ENCODE measurements around the gene PPP4R1.
A peak's percentile ranks its signal among the peaks of the same experiment; 100 is the strongest.

The PPP4R1 gene

DNA sequence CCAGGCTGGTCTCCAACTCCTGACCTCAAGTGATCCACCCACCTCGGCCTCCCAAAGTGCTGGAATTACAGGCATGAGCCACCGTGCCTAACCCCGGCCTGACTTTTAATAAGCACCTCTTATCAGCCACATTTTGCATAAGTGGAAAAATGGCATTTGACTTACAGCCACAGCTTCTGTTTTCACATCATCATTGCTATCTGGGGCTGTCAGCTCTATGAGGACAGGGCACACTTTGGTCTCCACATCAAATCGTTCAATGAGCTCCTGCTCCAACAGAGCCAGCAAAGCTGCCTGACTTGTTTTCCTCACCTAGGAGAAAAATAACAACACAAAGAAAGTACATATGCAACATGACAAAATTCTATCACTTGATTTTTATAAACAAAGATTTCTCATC lies 26.4 kb downstream of the PPP4R1 start:
- H3K9me3 ChIP-seq (ENCODE audit: insufficient read depth, low read length) = no peaks in the 10 kb centered on the region
- DNase-seq (ENCODE audit: low read depth, low spot score) = no peak
- no peaks in the 10 kb centered on the region for H3K27me3 ChIP-seq (ENCODE audit: insufficient read depth, insufficient read length)
- no peak overlapping the region for H3K9ac ChIP-seq (ENCODE audit: insufficient read length, low read depth)
- no peak overlapping the region for H3K4me3 ChIP-seq (ENCODE audit: insufficient read length, low read depth)
- TF ChIP-seq YY1 (IDR thresholded peaks at IDR 0.05; ENCODE audit: insufficient read depth, insufficient read length) (no peak), SUZ12 (IDR thresholded peaks at IDR 0.05; ENCODE audit: extremely low read depth, insufficient read depth, insufficient read length) (no peak), ZNF274 (IDR thresholded peaks at IDR 0.05; ENCODE audit: low read depth, low read length) (no peak)
- peaks cover 59% of the 10 kb centered on the region for H3K36me3 ChIP-seq (ENCODE audit: insufficient read depth, insufficient read length, low read length)
- H3K4me1 ChIP-seq (ENCODE audit: insufficient read depth, insufficient read length) = no peaks in the 10 kb centered on the region

DNA sequence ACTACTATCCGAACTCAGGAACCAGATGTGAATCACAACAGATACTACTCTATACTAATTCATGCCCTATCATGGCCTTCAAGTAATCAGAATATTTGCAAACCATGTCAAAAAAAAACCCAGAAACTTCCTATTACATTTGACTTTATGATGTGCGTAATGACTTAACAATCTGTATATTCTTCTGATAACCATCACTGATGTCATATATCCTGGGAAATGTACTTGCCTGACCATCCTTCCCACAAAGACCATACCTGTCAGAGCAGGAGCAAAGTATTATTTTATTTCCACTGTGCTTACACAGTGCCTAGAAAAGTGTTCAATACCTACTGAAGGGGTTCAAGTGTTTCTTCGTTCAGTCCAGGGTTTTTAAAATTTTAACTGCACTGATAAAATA lies 27.5 kb downstream of the PPP4R1 start:
- Histone ChIP-seq H3K27me3 (ENCODE audit: insufficient read depth, insufficient read length) (no peaks in the 10 kb centered on the region), H3K4me3 (ENCODE audit: insufficient read length, low read depth) (no peak overlapping the region), H3K9ac (ENCODE audit: insufficient read length, low read depth) (no peak overlapping the region), H3K4me1 (ENCODE audit: insufficient read depth, insufficient read length) (no peaks in the 10 kb centered on the region), H3K9me3 (ENCODE audit: insufficient read depth, low read length) (no peaks in the 10 kb centered on the region), H3K36me3 (ENCODE audit: insufficient read depth, insufficient read length, low read length) (peaks cover 61% of the 10 kb centered on the region)
- no peak for TF ChIP-seq ZNF274 (IDR thresholded peaks at IDR 0.05; ENCODE audit: low read depth, low read length)
- TF ChIP-seq SUZ12 (IDR thresholded peaks at IDR 0.05; ENCODE audit: extremely low read depth, insufficient read depth, insufficient read length) = no peak
- no peak for TF ChIP-seq YY1 (IDR thresholded peaks at IDR 0.05; ENCODE audit: insufficient read depth, insufficient read length)
- no peak for DNase-seq (ENCODE audit: low read depth, low spot score)

DNA sequence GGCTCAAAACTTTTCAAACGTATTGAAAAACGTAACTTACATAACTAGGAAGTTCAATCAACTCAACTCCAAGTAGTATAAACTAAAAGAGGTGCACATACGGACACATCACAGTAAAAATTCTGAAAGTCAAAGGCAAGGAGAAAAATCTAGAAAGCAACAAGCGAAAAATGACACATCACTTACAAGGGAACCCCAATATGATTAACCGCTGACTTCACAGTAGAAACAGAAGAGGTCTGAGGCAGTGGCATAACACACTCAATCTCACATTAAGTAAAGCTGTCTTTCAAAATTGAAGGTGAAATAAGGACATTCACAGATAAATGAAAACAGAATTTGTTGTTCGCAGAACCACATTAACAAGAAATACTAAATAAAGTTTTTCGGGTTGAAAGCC lies 32.7 kb downstream of the PPP4R1 start:
- Histone ChIP-seq H3K9ac (ENCODE audit: insufficient read length, low read depth) (no peak overlapping the region), H3K9me3 (ENCODE audit: insufficient read depth, low read length) (no peaks in the 10 kb centered on the region), H3K27me3 (ENCODE audit: insufficient read depth, insufficient read length) (no peaks in the 10 kb centered on the region), H3K36me3 (ENCODE audit: insufficient read depth, insufficient read length, low read length) (peaks cover 54% of the 10 kb centered on the region), H3K4me1 (ENCODE audit: insufficient read depth, insufficient read length) (no peaks in the 10 kb centered on the region), H3K4me3 (ENCODE audit: insufficient read length, low read depth) (no peak overlapping the region)
- DNase-seq (ENCODE audit: low read depth, low spot score) = no peak
- TF ChIP-seq YY1 (IDR thresholded peaks at IDR 0.05; ENCODE audit: insufficient read depth, insufficient read length) = no peak
- TF ChIP-seq ZNF274 (IDR thresholded peaks at IDR 0.05; ENCODE audit: low read depth, low read length) = no peak
- no peak for TF ChIP-seq SUZ12 (IDR thresholded peaks at IDR 0.05; ENCODE audit: extremely low read depth, insufficient read depth, insufficient read length)

DNA sequence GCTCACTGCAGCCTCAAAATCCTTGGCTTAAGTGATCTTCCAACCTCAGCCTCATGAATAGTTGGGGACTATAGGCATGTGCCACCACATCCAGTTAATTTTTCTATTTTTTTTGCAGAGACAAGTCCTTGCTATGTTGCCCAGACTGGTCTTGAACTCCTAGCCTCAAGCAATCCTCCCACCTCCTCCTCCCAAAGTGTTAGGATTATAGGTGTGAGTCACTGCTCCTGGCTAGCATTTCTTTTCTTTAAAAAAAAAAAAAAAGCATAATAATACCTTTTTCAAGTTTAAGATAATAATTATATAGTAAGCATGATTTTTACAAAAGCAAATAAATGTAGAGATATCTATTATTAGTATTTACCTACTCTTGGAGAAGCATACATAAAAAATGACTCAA lies 36.1 kb downstream of the PPP4R1 start:
- TF ChIP-seq YY1 (IDR thresholded peaks at IDR 0.05; ENCODE audit: insufficient read depth, insufficient read length) (no peak), SUZ12 (IDR thresholded peaks at IDR 0.05; ENCODE audit: extremely low read depth, insufficient read depth, insufficient read length) (no peak), ZNF274 (IDR thresholded peaks at IDR 0.05; ENCODE audit: low read depth, low read length) (no peak)
- H3K27me3 ChIP-seq (ENCODE audit: insufficient read depth, insufficient read length) = no peaks in the 10 kb centered on the region
- H3K4me1 ChIP-seq (ENCODE audit: insufficient read depth, insufficient read length) = no peaks in the 10 kb centered on the region
- H3K36me3 ChIP-seq (ENCODE audit: insufficient read depth, insufficient read length, low read length) = peaks cover 51% of the 10 kb centered on the region
- H3K4me3 ChIP-seq (ENCODE audit: insufficient read length, low read depth) = no peak overlapping the region
- no peak overlapping the region for H3K9ac ChIP-seq (ENCODE audit: insufficient read length, low read depth)
- no peaks in the 10 kb centered on the region for H3K9me3 ChIP-seq (ENCODE audit: insufficient read depth, low read length)
- no peak for DNase-seq (ENCODE audit: low read depth, low spot score)

DNA sequence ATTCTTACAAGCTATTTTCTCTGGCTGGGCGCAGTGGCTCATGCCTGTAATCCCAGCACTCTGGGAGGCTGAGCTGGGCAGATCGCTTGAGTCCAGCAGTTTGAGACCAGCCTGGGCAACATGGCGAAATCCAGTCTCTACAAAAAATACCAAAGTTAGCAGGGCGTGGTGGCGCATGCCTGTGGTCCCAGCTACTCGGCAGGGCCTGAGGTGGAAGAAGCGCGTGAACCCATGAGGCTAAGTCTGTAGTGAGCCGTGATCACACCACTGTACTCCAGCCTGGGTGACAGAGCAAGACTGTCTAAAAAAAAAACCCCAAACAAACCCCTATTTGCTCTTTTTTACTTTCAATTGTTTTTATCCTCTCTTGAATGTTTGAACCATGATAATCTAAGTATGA lies 37.0 kb downstream of the PPP4R1 start:
- no peaks in the 10 kb centered on the region for H3K4me1 ChIP-seq (ENCODE audit: insufficient read depth, insufficient read length)

DNA sequence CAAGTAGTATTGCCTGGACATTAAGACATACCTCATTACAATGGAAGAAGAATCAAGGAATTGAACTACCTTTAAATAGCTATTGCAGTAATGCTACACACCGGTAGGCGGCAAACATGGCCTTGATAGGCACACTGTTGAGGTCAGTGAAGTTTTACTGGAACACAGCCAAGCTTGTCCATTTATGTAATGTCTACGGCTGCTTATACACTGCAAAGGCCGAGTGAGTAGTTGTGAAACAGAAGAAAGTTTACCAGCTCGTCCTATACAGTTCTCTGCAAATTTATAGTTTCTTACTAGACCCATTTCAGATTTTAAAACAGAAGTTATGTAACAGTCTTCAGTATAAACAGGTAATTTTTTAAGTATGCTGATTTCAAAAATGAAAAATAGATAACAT lies 38.8 kb downstream of the PPP4R1 start:
- H3K9me3 ChIP-seq (ENCODE audit: insufficient read depth, low read length) = no peaks in the 10 kb centered on the region
- TF ChIP-seq YY1 (IDR thresholded peaks at IDR 0.05; ENCODE audit: insufficient read depth, insufficient read length) (no peak), ZNF274 (IDR thresholded peaks at IDR 0.05; ENCODE audit: low read depth, low read length) (no peak), SUZ12 (IDR thresholded peaks at IDR 0.05; ENCODE audit: extremely low read depth, insufficient read depth, insufficient read length) (no peak)
- H3K4me1 ChIP-seq (ENCODE audit: insufficient read depth, insufficient read length) = no peaks in the 10 kb centered on the region
- H3K36me3 ChIP-seq (ENCODE audit: insufficient read depth, insufficient read length, low read length) = peaks cover 38% of the 10 kb centered on the region
- DNase-seq (ENCODE audit: low read depth, low spot score) = peak; percentile 11
- H3K4me3 ChIP-seq (ENCODE audit: insufficient read length, low read depth) = no peak overlapping the region
- no peaks in the 10 kb centered on the region for H3K27me3 ChIP-seq (ENCODE audit: insufficient read depth, insufficient read length)
- H3K9ac ChIP-seq (ENCODE audit: insufficient read length, low read depth) = no peak overlapping the region

More for the DNA sequence above, 37.0 kb downstream of the PPP4R1 start:
- no peak overlapping the region for H3K9ac ChIP-seq (ENCODE audit: insufficient read length, low read depth)
- TF ChIP-seq YY1 (IDR thresholded peaks at IDR 0.05; ENCODE audit: insufficient read depth, insufficient read length) (no peak), SUZ12 (IDR thresholded peaks at IDR 0.05; ENCODE audit: extremely low read depth, insufficient read depth, insufficient read length) (no peak), ZNF274 (IDR thresholded peaks at IDR 0.05; ENCODE audit: low read depth, low read length) (no peak)
- H3K36me3 ChIP-seq (ENCODE audit: insufficient read depth, insufficient read length, low read length) = peaks cover 43% of the 10 kb centered on the region
- H3K4me3 ChIP-seq (ENCODE audit: insufficient read length, low read depth) = no peak overlapping the region
- no peaks in the 10 kb centered on the region for H3K9me3 ChIP-seq (ENCODE audit: insufficient read depth, low read length)
- H3K27me3 ChIP-seq (ENCODE audit: insufficient read depth, insufficient read length) = no peaks in the 10 kb centered on the region
- no peak for DNase-seq (ENCODE audit: low read depth, low spot score)

DNA sequence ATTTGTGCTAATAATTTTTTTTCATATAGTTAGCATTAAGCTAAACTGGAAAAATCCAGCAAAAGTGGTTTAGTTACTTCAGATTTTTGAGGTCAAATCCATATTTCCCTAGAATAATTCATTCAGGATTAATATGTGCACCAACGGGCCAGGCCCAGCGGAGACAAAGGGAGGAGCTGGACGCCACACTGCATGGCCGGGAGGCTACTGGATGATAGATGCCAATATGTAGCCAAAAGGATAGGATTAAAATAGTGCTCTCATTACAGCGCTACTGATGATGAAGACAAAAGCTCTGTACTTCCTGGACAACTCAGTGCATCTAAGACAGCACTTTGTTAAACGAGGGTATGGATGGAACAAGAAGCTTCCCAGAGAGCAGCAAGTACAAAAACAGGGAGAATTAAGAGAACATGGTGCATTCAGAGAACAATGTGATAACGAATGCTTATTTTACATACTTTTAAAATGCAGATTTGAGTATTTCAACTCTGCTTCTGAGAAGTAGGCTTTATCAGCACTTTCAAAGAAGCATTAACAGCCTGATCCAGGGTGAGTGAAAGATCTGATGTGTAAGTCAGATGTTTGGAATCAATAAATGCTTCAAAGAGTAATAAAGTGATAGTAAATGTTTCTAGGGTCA lies 39.8 kb downstream of the PPP4R1 start:
- Histone ChIP-seq H3K36me3 (ENCODE audit: insufficient read depth, insufficient read length, low read length) (peaks cover 42% of the 10 kb centered on the region), H3K27me3 (ENCODE audit: insufficient read depth, insufficient read length) (no peaks in the 10 kb centered on the region), H3K9ac (ENCODE audit: insufficient read length, low read depth) (no peak overlapping the region), H3K4me1 (ENCODE audit: insufficient read depth, insufficient read length) (no peaks in the 10 kb centered on the region), H3K4me3 (ENCODE audit: insufficient read length, low read depth) (no peak overlapping the region), H3K9me3 (ENCODE audit: insufficient read depth, low read length) (no peaks in the 10 kb centered on the region)
- TF ChIP-seq YY1 (IDR thresholded peaks at IDR 0.05; ENCODE audit: insufficient read depth, insufficient read length) = no peak
- no peak for TF ChIP-seq SUZ12 (IDR thresholded peaks at IDR 0.05; ENCODE audit: extremely low read depth, insufficient read depth, insufficient read length)
- no peak for TF ChIP-seq ZNF274 (IDR thresholded peaks at IDR 0.05; ENCODE audit: low read depth, low read length)
- peak; percentile 25 for DNase-seq (ENCODE audit: low read depth, low spot score)
